GM13976 (cell line): ENCODE results near the gene PPP4R3C.
A peak's percentile ranks its signal among the peaks of the same experiment; 100 is the strongest.
"Not testable (repeated sequence)": the region's sequence is repeated elsewhere in the genome, so short reads cannot be mapped to it uniquely, and the experiment has no call there.

Experiments
- DNase-seq: peaks from one replicate; pipeline ENCODE4 v3.0.0; 2012; ENCODE audit warnings: low spot score
- CTCF ChIP-seq: IDR thresholded peaks from 2 replicates; pipeline ENCODE4 v1.5.1; 2012; ENCODE audit warnings: borderline replicate concordance, mild to moderate bottlenecking; ENCODE audit not compliant: insufficient read depth; ENCODE audit errors: extremely low read depth, missing control alignments, control extremely low read depth
- in situ Hi-C: fragments of 300-500 bp; cut with MboI; formaldehyde crosslinking; loops from one replicate; pipeline ENCODE4 v1.12.0; 2022; ENCODE audit warnings: low sequenced_read_pairs, mixed read lengths, inconsistent platforms; ENCODE audit not compliant: unreplicated experiment

The PPP4R3C gene

GRCh38 chrX:27445438-27445837 is 17.7 kb downstream of the PPP4R3C start:
- TF ChIP-seq CTCF, result no peak
- no peak for DNase-seq
- in situ Hi-C loops, result no loop called here

- TF ChIP-seq CTCF, result no peak
- peak; percentile 23 for DNase-seq
- in situ Hi-C loops, result no loop called here
Observed at GRCh38 chrX:27444093-27444908, 18.8 kb downstream of the PPP4R3C start.

- in situ Hi-C loops, DNase-seq: not testable (repeated sequence)
Observed at GRCh38 chrX:27442392-27442791, 20.7 kb downstream of the PPP4R3C start.

GRCh38 chrX:27439771-27440170 is 23.4 kb downstream of the PPP4R3C start:
- TF ChIP-seq CTCF, result no peak
- DNase-seq, result no peak
- in situ Hi-C loops, result no loop called here

- in situ Hi-C loops, result no loop called here
- no peak for TF ChIP-seq CTCF
- no peak for DNase-seq
Observed at GRCh38 chrX:27438937-27439336, 24.2 kb downstream of the PPP4R3C start.

- no peak for TF ChIP-seq CTCF
- DNase-seq, result no peak
- in situ Hi-C loops, result no loop called here
Observed at GRCh38 chrX:27435031-27435430, 28.1 kb downstream of the PPP4R3C start.
